GM19351 (cell line): ENCODE measurements around the gene GTPBP3.
A peak's percentile ranks its signal among the peaks of the same experiment; 100 is the strongest.
"Not testable (repeated sequence)": the region's sequence is repeated elsewhere in the genome, so short reads cannot be mapped to it uniquely, and the experiment has no call there.

Experiments
- ATAC-seq: cut with Tn5 transposase; IDR thresholded peaks from one replicate; pipeline ENCODE4 v1.9.1; 2021; ENCODE audit warnings: mild to moderate bottlenecking, moderate library complexity; ENCODE audit not compliant: unreplicated experiment

Gene GTPBP3

GRCh38 chr19:17336872-17337674 is at the start of gene GTPBP3:
Gene GTPBP3, plus strand, starts transcription at chr19:17337553. Its CDS starts 59 bp downstream, at chr19:17337612.
- ATAC-seq, result peak; percentile 70

- no peak for ATAC-seq
These were observed 47.9 kb upstream of the GTPBP3 start for GRCh38 chr19:17289489-17289888.

GRCh38 chr19:17292301-17293074 is 44.9 kb upstream of the GTPBP3 start:
- ATAC-seq, result peak; percentile 86

GRCh38 chr19:17293605-17294004 is 43.7 kb upstream of the GTPBP3 start:
- ATAC-seq, result no peak

GRCh38 chr19:17294051-17294891 is 43.1 kb upstream of the GTPBP3 start:
- no peak for ATAC-seq

- ATAC-seq, result not testable (repeated sequence)
These were observed 41.8 kb upstream of the GTPBP3 start for GRCh38 chr19:17295551-17295950.

- ATAC-seq, result no peak
These were observed 41.1 kb upstream of the GTPBP3 start for GRCh38 chr19:17296273-17296672.

- no peak for ATAC-seq
These were observed 40.4 kb upstream of the GTPBP3 start for GRCh38 chr19:17296976-17297375.

- ATAC-seq, result no peak
These were observed 36.2 kb upstream of the GTPBP3 start for GRCh38 chr19:17300992-17301619.

- ATAC-seq, result no peak
These were observed 34.8 kb upstream of the GTPBP3 start for GRCh38 chr19:17302391-17303166.

GRCh38 chr19:17303167-17303939 is 34.0 kb upstream of the GTPBP3 start, which contains the start of gene ABHD8:
Gene ABHD8, minus strand, starts transcription at chr19:17303425. Its CDS starts 1,809 bp downstream, at chr19:17301616.
- peak; percentile 70 for ATAC-seq

GRCh38 chr19:17303940-17304267 is 33.4 kb upstream of the GTPBP3 start:
- no peak for ATAC-seq

- ATAC-seq, result no peak
These were observed 32.8 kb upstream of the GTPBP3 start for GRCh38 chr19:17304386-17305215.

- no peak for ATAC-seq
These were observed 32.2 kb upstream of the GTPBP3 start for GRCh38 chr19:17305216-17305516.

- ATAC-seq, result peak; percentile 58
These were observed 31.7 kb upstream of the GTPBP3 start, which contains the start of gene MRPL34 for GRCh38 chr19:17305517-17306284. Gene MRPL34, plus strand, starts transcription at chr19:17305872. Its CDS starts 21 bp downstream, at chr19:17305893.

GRCh38 chr19:17306285-17306714 is 31.1 kb upstream of the GTPBP3 start:
- ATAC-seq, result no peak

GRCh38 chr19:17307876-17308377 is 29.4 kb upstream of the GTPBP3 start:
- no peak for ATAC-seq
